ENCODE data around the gene PERCC1.

PERCC1 gene

GRCh38 chr16:1425616-1426370, 5.1 kb upstream of the PERCC1 start:
- no peaks in the 10 kb centered on the region for H3K9me3 ChIP-seq (ENCODE audit: control insufficient read depth in 5 of 5, low read length in 5 of 5)
- H3K27ac ChIP-seq (ENCODE audit: low read depth, low read length), result no peak overlapping the region
- H3K27me3 ChIP-seq (ENCODE audit: control insufficient read depth in 5 of 5, insufficient read depth in 4 of 5, low read length in 5 of 5), result peaks cover 0 to 16% (median 11%) of the 10 kb centered on the region in 5 donors
- H3K9ac ChIP-seq (ENCODE audit: low read length in 5 of 5), result no peak overlapping the region
- H3K4me3 ChIP-seq (ENCODE audit: low read depth in 1 of 5, low read length in 5 of 5), result no peak overlapping the region
- H3K4me1 ChIP-seq (ENCODE audit: control insufficient read depth in 5 of 5, insufficient read depth in 5 of 5, low read length in 5 of 5), result peaks cover 0 to 14% (median 4%) of the 10 kb centered on the region in 5 donors
- H3K36me3 ChIP-seq (ENCODE audit: control insufficient read depth in 5 of 5, insufficient read depth in 5 of 5, low read length in 5 of 5), result no peaks in the 10 kb centered on the region

GRCh38 chr16:1426734-1427471, 4.0 kb upstream of the PERCC1 start:
- Histone ChIP-seq H3K4me3 (ENCODE audit: low read depth in 1 of 5, low read length in 5 of 5) (no peak overlapping the region), H3K27ac (ENCODE audit: low read depth, low read length) (no peak overlapping the region), H3K9ac (ENCODE audit: low read length in 5 of 5) (peak overlapping the region in 1 of 5 donors; percentile 21), H3K9me3 (ENCODE audit: control insufficient read depth in 5 of 5, low read length in 5 of 5) (no peaks in the 10 kb centered on the region), H3K27me3 (ENCODE audit: control insufficient read depth in 5 of 5, insufficient read depth in 4 of 5, low read length in 5 of 5) (peaks cover 0 to 21% (median 12%) of the 10 kb centered on the region in 5 donors), H3K4me1 (ENCODE audit: control insufficient read depth in 5 of 5, insufficient read depth in 5 of 5, low read length in 5 of 5) (peaks cover 0 to 8% (median 4%) of the 10 kb centered on the region in 5 donors), H3K36me3 (ENCODE audit: control insufficient read depth in 5 of 5, insufficient read depth in 5 of 5, low read length in 5 of 5) (no peaks in the 10 kb centered on the region)

GRCh38 chr16:1427473-1428461, 3.1 kb upstream of the PERCC1 start:
- H3K36me3 ChIP-seq (ENCODE audit: control insufficient read depth in 5 of 5, insufficient read depth in 5 of 5, low read length in 5 of 5), result no peaks in the 10 kb centered on the region
- peaks cover 0 to 9% (median 4%) of the 10 kb centered on the region in 5 donors for H3K4me1 ChIP-seq (ENCODE audit: control insufficient read depth in 5 of 5, insufficient read depth in 5 of 5, low read length in 5 of 5)
- H3K9ac ChIP-seq (ENCODE audit: low read length in 5 of 5), result peak overlapping the region in 1 of 5 donors; percentile 39
- peak overlapping the region in 3 of 5 donors; percentile 21 to 48 (median 33) for H3K4me3 ChIP-seq (ENCODE audit: low read depth in 1 of 5, low read length in 5 of 5)
- H3K27me3 ChIP-seq (ENCODE audit: control insufficient read depth in 5 of 5, insufficient read depth in 4 of 5, low read length in 5 of 5), result peaks cover 3 to 24% (median 16%) of the 10 kb centered on the region in 5 donors
- H3K27ac ChIP-seq (ENCODE audit: low read depth, low read length), result no peak overlapping the region
- no peaks in the 10 kb centered on the region for H3K9me3 ChIP-seq (ENCODE audit: control insufficient read depth in 5 of 5, low read length in 5 of 5)

GRCh38 chr16:1428511-1428910, 2.4 kb upstream of the PERCC1 start:
- peak overlapping the region in 1 of 5 donors; percentile 39 for H3K9ac ChIP-seq (ENCODE audit: low read length in 5 of 5)

GRCh38 chr16:1429012-1429411, 1.9 kb upstream of the PERCC1 start:
- no peak overlapping the region for H3K9ac ChIP-seq (ENCODE audit: low read length in 5 of 5)
- H3K4me1 ChIP-seq (ENCODE audit: control insufficient read depth in 5 of 5, insufficient read depth in 5 of 5, low read length in 5 of 5), result peaks cover 0 to 15% (median 4%) of the 10 kb centered on the region in 5 donors
- no peak overlapping the region for H3K4me3 ChIP-seq (ENCODE audit: low read depth in 1 of 5, low read length in 5 of 5)
- H3K9me3 ChIP-seq (ENCODE audit: control insufficient read depth in 5 of 5, low read length in 5 of 5), result no peaks in the 10 kb centered on the region
- H3K27me3 ChIP-seq (ENCODE audit: control insufficient read depth in 5 of 5, insufficient read depth in 4 of 5, low read length in 5 of 5), result peaks cover 3 to 30% (median 23%) of the 10 kb centered on the region in 5 donors
- H3K36me3 ChIP-seq (ENCODE audit: control insufficient read depth in 5 of 5, insufficient read depth in 5 of 5, low read length in 5 of 5), result no peaks in the 10 kb centered on the region
- H3K27ac ChIP-seq (ENCODE audit: low read depth, low read length), result no peak overlapping the region

More at GRCh38 chr16:1428511-1428910, 2.4 kb upstream of the PERCC1 start:
- H3K36me3 ChIP-seq (ENCODE audit: control insufficient read depth in 5 of 5, insufficient read depth in 5 of 5, low read length in 5 of 5), result no peaks in the 10 kb centered on the region
- H3K9me3 ChIP-seq (ENCODE audit: control insufficient read depth in 5 of 5, low read length in 5 of 5), result no peaks in the 10 kb centered on the region
- H3K27me3 ChIP-seq (ENCODE audit: control insufficient read depth in 5 of 5, insufficient read depth in 4 of 5, low read length in 5 of 5), result peaks cover 3 to 26% (median 22%) of the 10 kb centered on the region in 5 donors
- H3K27ac ChIP-seq (ENCODE audit: low read depth, low read length), result no peak overlapping the region
- H3K4me1 ChIP-seq (ENCODE audit: control insufficient read depth in 5 of 5, insufficient read depth in 5 of 5, low read length in 5 of 5), result peaks cover 0 to 15% (median 4%) of the 10 kb centered on the region in 5 donors
- peak overlapping the region in 2 of 5 donors; percentile 21 to 48 for H3K4me3 ChIP-seq (ENCODE audit: low read depth in 1 of 5, low read length in 5 of 5)

GRCh38 chr16:1429631-1430030, 1.2 kb upstream of the PERCC1 start:
- H3K9ac ChIP-seq (ENCODE audit: low read length in 5 of 5), result no peak overlapping the region
- H3K27me3 ChIP-seq (ENCODE audit: control insufficient read depth in 5 of 5, insufficient read depth in 4 of 5, low read length in 5 of 5), result peaks cover 3 to 30% (median 23%) of the 10 kb centered on the region in 5 donors
- peaks cover 0 to 15% (median 4%) of the 10 kb centered on the region in 5 donors for H3K4me1 ChIP-seq (ENCODE audit: control insufficient read depth in 5 of 5, insufficient read depth in 5 of 5, low read length in 5 of 5)
- H3K9me3 ChIP-seq (ENCODE audit: control insufficient read depth in 5 of 5, low read length in 5 of 5), result no peaks in the 10 kb centered on the region
- no peaks in the 10 kb centered on the region for H3K36me3 ChIP-seq (ENCODE audit: control insufficient read depth in 5 of 5, insufficient read depth in 5 of 5, low read length in 5 of 5)
- no peak overlapping the region for H3K27ac ChIP-seq (ENCODE audit: low read depth, low read length)
- H3K4me3 ChIP-seq (ENCODE audit: low read depth in 1 of 5, low read length in 5 of 5), result no peak overlapping the region

- Histone ChIP-seq H3K36me3 (ENCODE audit: control insufficient read depth in 5 of 5, insufficient read depth in 5 of 5, low read length in 5 of 5) (no peaks in the 10 kb centered on the region), H3K4me3 (ENCODE audit: low read depth in 1 of 5, low read length in 5 of 5) (no peak overlapping the region), H3K27me3 (ENCODE audit: control insufficient read depth in 5 of 5, insufficient read depth in 4 of 5, low read length in 5 of 5) (peaks cover 3 to 30% (median 23%) of the 10 kb centered on the region in 5 donors), H3K9ac (ENCODE audit: low read length in 5 of 5) (no peak overlapping the region), H3K27ac (ENCODE audit: low read depth, low read length) (no peak overlapping the region), H3K4me1 (ENCODE audit: control insufficient read depth in 5 of 5, insufficient read depth in 5 of 5, low read length in 5 of 5) (peaks cover 0 to 15% (median 4%) of the 10 kb centered on the region in 5 donors), H3K9me3 (ENCODE audit: control insufficient read depth in 5 of 5, low read length in 5 of 5) (no peaks in the 10 kb centered on the region)
Measured at GRCh38 chr16:1430214-1430758, 592 bp upstream of the PERCC1 start.

GRCh38 chr16:1431497-1432270, 806 bp downstream of the PERCC1 start:
- Histone ChIP-seq H3K4me3 (ENCODE audit: low read depth in 1 of 5, low read length in 5 of 5) (peak overlapping the region in 1 of 5 donors; percentile 44), H3K9ac (ENCODE audit: low read length in 5 of 5) (peak overlapping the region in 1 of 5 donors; percentile 48), H3K4me1 (ENCODE audit: control insufficient read depth in 5 of 5, insufficient read depth in 5 of 5, low read length in 5 of 5) (peaks cover 0 to 15% (median 4%) of the 10 kb centered on the region in 5 donors), H3K9me3 (ENCODE audit: control insufficient read depth in 5 of 5, low read length in 5 of 5) (no peaks in the 10 kb centered on the region), H3K27me3 (ENCODE audit: control insufficient read depth in 5 of 5, insufficient read depth in 4 of 5, low read length in 5 of 5) (peaks cover 3 to 30% (median 23%) of the 10 kb centered on the region in 5 donors), H3K36me3 (ENCODE audit: control insufficient read depth in 5 of 5, insufficient read depth in 5 of 5, low read length in 5 of 5) (no peaks in the 10 kb centered on the region), H3K27ac (ENCODE audit: low read depth, low read length) (no peak overlapping the region)
